Karpas-422 (cell line): ENCODE measurements around the gene SETD1B. TPM values are rescaled to one million over a fixed set of nuclear protein-coding genes. Genes with fewer than 3 reads are reported as not detected.

Source experiments
- DNase-seq: peaks from one replicate; pipeline ENCODE4 v3.0.0-alpha.2; 2015
- H2AFZ ChIP-seq: fragments of 200-600 bp; sonication (generic); 2 replicates; pipeline ENCODE4 v1.6.1; 2014; ENCODE audit warnings: antibody characterized with exemption, low read length, mixed read lengths
- H3K27ac ChIP-seq: fragments of 200-600 bp; sonication (generic); 2 replicates; pipeline ENCODE4 v1.5.1; 2014; ENCODE audit warnings: mild to moderate bottlenecking, low read length, moderate library complexity
- H3K27me3 ChIP-seq: fragments of 200-600 bp; sonication (generic); 2 replicates; pipeline ENCODE4 v1.6.1; 2014; ENCODE audit warnings: low read length, mixed read lengths
- H3K36me3 ChIP-seq: fragments of 200-600 bp; sonication (generic); 2 replicates; pipeline ENCODE4 v1.6.1; 2014; ENCODE audit warnings: low read length, mixed read lengths; ENCODE audit not compliant: insufficient read depth
- H3K4me1 ChIP-seq: fragments of 200-600 bp; sonication (generic); 2 replicates; pipeline ENCODE4 v1.6.1; 2014; ENCODE audit warnings: mild to moderate bottlenecking, low read length, mixed read lengths
- H3K4me2 ChIP-seq: fragments of 200-600 bp; sonication (generic); 2 replicates; pipeline ENCODE4 v1.6.1; 2014; ENCODE audit warnings: low read length, low read depth, mild to moderate bottlenecking; ENCODE audit not compliant: poor library complexity, severe bottlenecking
- H3K4me3 ChIP-seq: fragments of 200-600 bp; sonication (generic); 2 replicates; pipeline ENCODE4 v1.5.1; 2014; ENCODE audit warnings: mild to moderate bottlenecking, antibody characterized with exemption, low read length, mixed read lengths
- H3K79me2 ChIP-seq: fragments of 200-600 bp; sonication (generic); 2 replicates; pipeline ENCODE4 v1.6.1; 2014; ENCODE audit warnings: mild to moderate bottlenecking, low read length, mixed read lengths
- H3K9ac ChIP-seq: fragments of 200-600 bp; sonication (generic); 2 replicates; pipeline ENCODE4 v1.6.0; 2014; ENCODE audit warnings: low read length
- H3K9me2 ChIP-seq: fragments of 200-600 bp; sonication (generic), shearing (Covaris generic); replicated peaks from 2 replicates; pipeline ENCODE4 v1.6.0; 2014; ENCODE audit warnings: mild to moderate bottlenecking, low read length, moderate library complexity; ENCODE audit not compliant: insufficient read depth
- H3K9me3 ChIP-seq: fragments of 300-700, 200-600 bp; sonication (generic); 2 replicates; pipeline ENCODE4 v1.6.1; 2014; ENCODE audit warnings: low read length, mixed read lengths
- H4K20me1 ChIP-seq: fragments of 200-600 bp; sonication (generic); 2 replicates; pipeline ENCODE4 v1.6.1; 2014; ENCODE audit warnings: mild to moderate bottlenecking, antibody characterized with exemption, low read length, low read depth; ENCODE audit not compliant: insufficient read depth
- total RNA-seq: library from RNA; depleted of rRNA; stranded (reverse); fragments of >200 nt; shearing (Covaris generic); gene quantifications from 2 replicates; pipeline ENCODE4 v1.2.3, GENCODE V29; 2014; ENCODE audit warnings: low replicate concordance

The SETD1B gene
- total RNA-seq, 1 experiment from 2014 or later: 2.1 TPM

- peaks cover 35% of the 10 kb centered on the region for H3K4me1 ChIP-seq
- H4K20me1 ChIP-seq: no peaks in the 10 kb centered on the region
- H3K4me2 ChIP-seq: peak overlapping the region; percentile 59
- no peaks in the 10 kb centered on the region for H3K9me3 ChIP-seq
- no peak overlapping the region for H3K4me3 ChIP-seq
- no peak for DNase-seq
- no peaks in the 10 kb centered on the region for H3K79me2 ChIP-seq
- no peak overlapping the region for H2AFZ ChIP-seq
- 0 out of 2 replicates have a peak, but pooled peaks cover 3% of the 10 kb centered on the region for H3K27me3 ChIP-seq
- H3K9me2 ChIP-seq: no peaks in the 10 kb centered on the region
- no peaks in the 10 kb centered on the region for H3K36me3 ChIP-seq
- H3K27ac ChIP-seq: no peak overlapping the region
- no peak overlapping the region for H3K9ac ChIP-seq
Measured at GRCh38 chr12:121838126-121838525, 34.3 kb downstream of the SETD1B start.

- Histone ChIP-seq H3K9ac (peak overlapping the region; percentile 70), H3K4me2 (peak overlapping the region; percentile 70)
Measured at GRCh38 chr12:121839106-121839992, 35.5 kb downstream of the SETD1B start.

DNA sequence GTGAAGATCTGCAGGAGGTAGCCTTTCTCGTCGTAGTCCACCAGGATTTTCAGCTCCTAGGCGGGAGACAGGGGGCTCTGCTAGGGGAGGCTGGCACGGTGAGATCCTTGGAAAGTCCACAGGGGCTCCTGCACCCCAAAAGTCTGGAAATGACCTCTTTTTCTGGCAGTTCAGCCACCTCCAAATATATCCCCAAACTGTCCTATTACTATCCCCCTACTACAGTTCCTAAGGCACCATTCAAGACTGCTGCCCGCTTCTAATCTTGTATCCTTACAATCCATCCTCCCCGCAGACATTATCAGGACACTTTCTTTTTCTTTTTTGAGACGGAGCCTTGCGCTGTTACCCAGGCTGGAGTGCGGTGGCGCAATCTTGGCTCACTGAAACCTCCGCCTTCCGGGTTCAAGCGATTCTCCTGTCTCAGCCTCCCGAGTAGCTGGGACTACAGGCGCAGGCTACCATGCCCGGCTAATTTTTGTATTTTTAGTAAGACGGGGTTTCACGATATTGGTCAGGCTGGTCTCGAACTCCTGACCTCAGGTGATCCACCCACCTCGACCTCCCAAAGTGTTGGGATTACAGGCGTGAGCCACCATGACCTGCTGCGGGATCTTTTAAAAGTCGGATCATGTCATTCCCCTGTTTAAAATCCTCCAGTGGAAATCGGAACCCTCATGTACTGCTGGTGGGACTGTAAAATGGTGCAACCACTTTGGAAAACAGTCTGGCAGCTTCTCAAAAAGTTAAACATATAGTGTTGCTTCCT is 36.4 kb downstream of the SETD1B start:
- Histone ChIP-seq H4K20me1 (no peaks in the 10 kb centered on the region), H3K9me3 (no peaks in the 10 kb centered on the region), H3K9ac (peak overlapping the region; percentile 70), H3K4me3 (peak overlapping the region; percentile 65), H3K9me2 (no peaks in the 10 kb centered on the region), H3K4me2 (peak overlapping the region; percentile 70), H3K27me3 (0 out of 2 replicates have a peak, but pooled peaks cover 3% of the 10 kb centered on the region), H3K4me1 (peaks cover 35% of the 10 kb centered on the region), H3K27ac (no peak overlapping the region), H3K79me2 (no peaks in the 10 kb centered on the region), H2AFZ (peak overlapping the region; percentile 54; the same call in 1 of the 2 replicates), H3K36me3 (no peaks in the 10 kb centered on the region)
- DNase-seq: no peak

More at GRCh38 chr12:121839106-121839992, 35.5 kb downstream of the SETD1B start:
- Histone ChIP-seq H3K9me2 (no peaks in the 10 kb centered on the region), H3K4me1 (peaks cover 35% of the 10 kb centered on the region), H4K20me1 (no peaks in the 10 kb centered on the region), H3K27ac (no peak overlapping the region), H3K36me3 (no peaks in the 10 kb centered on the region), H3K27me3 (0 out of 2 replicates have a peak, but pooled peaks cover 3% of the 10 kb centered on the region), H2AFZ (peak overlapping the region; percentile 54; the same call in 1 of the 2 replicates), H3K4me3 (peak overlapping the region; percentile 65), H3K9me3 (no peaks in the 10 kb centered on the region), H3K79me2 (no peaks in the 10 kb centered on the region)
- DNase-seq: peak; percentile 99

- no peak overlapping the region for H3K9ac ChIP-seq
- no peak overlapping the region for H2AFZ ChIP-seq
- no peaks in the 10 kb centered on the region for H4K20me1 ChIP-seq
- H3K27me3 ChIP-seq: 0 out of 2 replicates have a peak, but pooled peaks cover 3% of the 10 kb centered on the region
- no peak overlapping the region for H3K4me2 ChIP-seq
- H3K36me3 ChIP-seq: no peaks in the 10 kb centered on the region
- H3K79me2 ChIP-seq: no peaks in the 10 kb centered on the region
- H3K9me3 ChIP-seq: no peaks in the 10 kb centered on the region
- DNase-seq: no peak
- H3K4me3 ChIP-seq: no peak overlapping the region
- no peaks in the 10 kb centered on the region for H3K9me2 ChIP-seq
- peaks cover 20% of the 10 kb centered on the region for H3K4me1 ChIP-seq
- no peak overlapping the region for H3K27ac ChIP-seq
Measured at GRCh38 chr12:121843236-121843982, 39.6 kb downstream of the SETD1B start.

DNA sequence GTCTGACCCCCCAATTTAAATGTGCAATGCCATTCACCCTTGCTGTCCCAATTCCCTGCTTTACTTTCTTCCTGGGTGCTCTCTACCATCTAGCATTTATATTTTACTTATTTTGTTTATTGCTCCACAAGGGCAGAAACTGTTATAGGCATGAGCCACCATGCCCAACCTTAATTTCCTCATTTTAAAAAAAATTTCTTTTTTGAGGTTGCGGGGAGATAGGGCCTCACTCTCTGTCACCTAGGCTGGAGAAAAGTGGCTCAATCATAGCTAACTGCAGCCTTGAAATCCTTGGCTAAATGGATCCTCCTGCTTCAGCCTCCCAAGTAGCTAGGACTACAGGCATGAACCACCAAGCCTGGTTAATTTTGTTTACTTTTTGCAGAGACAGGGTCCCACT is 41.9 kb downstream of the SETD1B start:
- no peaks in the 10 kb centered on the region for H3K36me3 ChIP-seq
- no peak overlapping the region for H3K4me3 ChIP-seq
- peak overlapping the region; percentile 29 for H3K4me2 ChIP-seq
- no peaks in the 10 kb centered on the region for H3K9me2 ChIP-seq
- H3K4me1 ChIP-seq: peaks cover 6% of the 10 kb centered on the region
- H3K79me2 ChIP-seq: no peaks in the 10 kb centered on the region
- DNase-seq: peak; percentile 67
- H3K27ac ChIP-seq: no peak overlapping the region
- no peaks in the 10 kb centered on the region for H3K9me3 ChIP-seq
- H3K27me3 ChIP-seq: no peaks in the 10 kb centered on the region
- no peak overlapping the region for H3K9ac ChIP-seq
- 0 out of 2 replicates have a peak overlapping the region, but pooled peaks have one; percentile 71 for H2AFZ ChIP-seq
- no peaks in the 10 kb centered on the region for H4K20me1 ChIP-seq

- no peak overlapping the region for H2AFZ ChIP-seq
- no peak overlapping the region for H3K4me2 ChIP-seq
Measured at GRCh38 chr12:121849211-121849610, 45.4 kb downstream of the SETD1B start.

GRCh38 chr12:121849665-121850064 is 45.9 kb downstream of the SETD1B start:
- Histone ChIP-seq H3K27ac (no peak overlapping the region), H3K27me3 (no peaks in the 10 kb centered on the region), H3K9ac (no peak overlapping the region), H3K9me3 (no peaks in the 10 kb centered on the region), H3K4me2 (no peak overlapping the region), H3K36me3 (no peaks in the 10 kb centered on the region), H2AFZ (no peak overlapping the region), H4K20me1 (no peaks in the 10 kb centered on the region), H3K79me2 (no peaks in the 10 kb centered on the region), H3K9me2 (no peaks in the 10 kb centered on the region), H3K4me3 (no peak overlapping the region), H3K4me1 (peaks cover 6% of the 10 kb centered on the region)
- DNase-seq: no peak

More at GRCh38 chr12:121849211-121849610, 45.4 kb downstream of the SETD1B start:
- Histone ChIP-seq H3K79me2 (no peaks in the 10 kb centered on the region), H3K9me2 (no peaks in the 10 kb centered on the region), H3K4me3 (no peak overlapping the region), H3K9me3 (no peaks in the 10 kb centered on the region), H3K27me3 (no peaks in the 10 kb centered on the region), H3K4me1 (peaks cover 6% of the 10 kb centered on the region), H3K36me3 (no peaks in the 10 kb centered on the region), H4K20me1 (no peaks in the 10 kb centered on the region), H3K27ac (no peak overlapping the region), H3K9ac (no peak overlapping the region)
- DNase-seq: no peak
